G401 (cell line): ENCODE data around the gene RYK. TPM values are rescaled to one million over a fixed set of nuclear protein-coding genes. Genes with fewer than 3 reads are reported as not detected.
A peak's percentile ranks its signal among the peaks of the same experiment; 100 is the strongest.
"Not testable (repeated sequence)": the region's sequence is repeated elsewhere in the genome, so short reads cannot be mapped to it uniquely, and the experiment has no call there.

Source experiments
- DNase-seq: peaks from one replicate; pipeline ENCODE4 v3.0.0-alpha.2; 2015; ENCODE audit warnings: low spot score
- in situ Hi-C: cut with HindIII; loops from 2 replicates; pipeline ENCODE4 v1.10.0; 2016; ENCODE audit warnings: low sequenced_read_pairs, mixed read lengths
- total RNA-seq: library from RNA; depleted of rRNA; stranded (reverse); fragments of >200 nt; shearing (Covaris generic); gene quantifications from 2 replicates; pipeline ENCODE4 v1.2.3, GENCODE V29; 2014

The RYK gene
- total RNA-seq, 1 experiment from 2014 or later: 131 TPM

DNA sequence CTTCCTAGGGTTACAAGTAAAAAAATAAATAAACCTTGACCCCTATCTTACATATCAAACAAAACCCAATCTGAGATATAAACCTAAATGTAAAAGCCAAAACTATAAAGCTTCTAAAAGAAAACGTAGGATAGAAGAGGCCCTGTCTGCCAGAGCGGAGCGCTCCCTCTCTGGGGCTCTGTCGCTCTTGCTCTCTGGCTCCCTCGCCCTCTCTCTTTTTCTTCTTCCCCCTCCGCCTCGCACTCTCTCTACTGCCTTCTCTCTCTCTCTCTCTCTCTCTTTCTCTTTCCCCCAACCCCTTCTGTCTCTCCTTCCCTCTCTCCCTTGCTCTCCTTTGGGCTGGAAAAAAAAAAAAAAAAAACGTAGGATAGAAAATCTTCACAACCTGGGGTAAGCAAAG is 21.6 kb downstream of the RYK start:
- no peak for DNase-seq
- in situ Hi-C loops: no loop called here

DNA sequence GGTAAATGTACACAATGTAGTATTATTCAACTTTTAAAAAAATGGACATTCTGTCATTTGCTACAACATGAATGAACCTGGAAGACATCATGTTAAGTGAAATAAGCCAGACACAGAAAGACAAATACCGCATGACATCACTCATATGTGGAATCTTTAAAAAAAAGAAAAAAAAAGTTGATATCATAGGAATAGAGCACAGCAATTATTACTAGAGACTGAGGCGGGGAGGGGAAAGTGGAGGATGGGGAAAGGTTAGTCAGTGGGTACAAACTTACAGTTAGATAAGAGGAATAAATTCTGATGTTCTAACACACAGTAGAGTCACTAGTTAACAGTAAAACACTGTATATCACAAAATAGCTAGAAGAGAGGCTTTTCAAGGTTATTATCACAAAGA is 22.2 kb downstream of the RYK start:
- in situ Hi-C loops: no loop called here
- no peak for DNase-seq

DNA sequence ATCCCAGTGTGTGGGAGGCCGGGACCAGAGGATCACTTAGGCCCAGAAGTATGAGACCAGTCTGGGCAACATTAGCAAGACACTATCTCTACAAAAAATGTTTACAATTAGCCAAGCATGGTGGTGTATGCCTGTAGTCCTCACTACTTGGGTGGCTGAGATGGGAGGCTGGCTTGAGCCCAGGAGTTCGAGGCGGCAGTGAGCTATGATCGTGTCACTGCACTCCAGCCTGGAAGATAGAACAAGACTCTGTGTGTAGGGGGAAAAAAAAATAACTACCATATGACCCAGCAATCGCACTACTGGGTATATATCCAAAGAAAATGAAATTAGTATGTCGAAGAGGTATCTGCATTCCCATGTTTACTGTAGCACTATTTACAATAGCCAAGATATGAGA is 22.6 kb downstream of the RYK start:
- in situ Hi-C loops: no loop called here
- DNase-seq: no peak

DNA sequence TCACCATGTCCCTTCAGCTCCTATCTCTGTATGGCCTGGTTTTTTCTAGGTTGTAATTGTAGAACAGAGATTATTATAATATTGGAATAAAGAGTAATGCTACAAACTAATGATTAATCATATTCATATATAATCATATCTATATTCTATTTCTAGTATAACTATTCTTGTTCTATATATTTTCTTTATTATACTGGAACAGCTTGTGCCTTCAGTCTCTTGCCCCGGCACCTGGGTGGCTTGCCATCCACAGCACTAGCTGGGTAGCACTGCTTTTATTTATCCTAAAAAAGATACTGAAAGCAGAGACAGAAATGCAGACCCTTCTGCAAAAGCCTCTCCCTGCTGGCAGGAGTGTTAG is 25.9 kb downstream of the RYK start:
- in situ Hi-C loops, DNase-seq: not testable (repeated sequence)

DNA sequence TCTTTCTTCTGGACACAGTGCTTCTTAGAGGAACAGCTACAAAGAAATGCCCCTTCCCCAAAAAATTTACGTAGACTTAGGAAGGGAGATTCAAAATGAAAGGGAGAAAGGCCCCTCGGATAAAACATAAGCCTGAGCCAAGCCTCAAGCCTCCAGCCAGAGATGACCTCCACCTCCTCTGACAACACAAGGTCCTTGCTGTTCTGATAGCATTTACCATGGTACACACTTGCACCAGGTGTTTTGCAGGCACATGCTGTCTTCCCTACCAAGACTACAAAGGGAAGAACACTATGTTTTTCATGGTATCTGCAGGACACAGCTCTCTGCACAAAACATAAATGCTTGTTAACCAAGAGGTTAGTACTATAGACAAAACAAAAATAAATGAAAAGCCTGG is 27.8 kb downstream of the RYK start:
- in situ Hi-C loops: no loop called here
- no peak for DNase-seq

DNA sequence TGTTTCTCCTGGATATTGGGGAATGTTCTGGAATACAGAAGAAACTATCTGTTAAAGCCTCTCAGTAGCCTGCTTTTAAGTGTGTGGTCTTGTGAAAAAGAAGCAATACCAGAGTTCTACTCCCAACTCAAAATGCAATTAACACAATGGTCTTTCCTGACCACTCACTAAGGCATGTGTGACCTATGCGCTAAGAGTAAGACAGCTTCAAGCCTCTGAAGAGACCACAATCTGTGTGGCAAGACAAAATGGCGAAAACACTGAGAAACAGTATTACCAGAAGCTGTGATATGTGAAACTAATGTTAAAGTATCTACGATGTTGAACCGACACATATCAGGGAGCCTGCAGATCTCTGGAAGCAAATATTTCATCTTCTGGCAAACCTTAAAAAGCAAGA is 33.8 kb downstream of the RYK start:
- DNase-seq: no peak
- in situ Hi-C loops: no loop called here

DNA sequence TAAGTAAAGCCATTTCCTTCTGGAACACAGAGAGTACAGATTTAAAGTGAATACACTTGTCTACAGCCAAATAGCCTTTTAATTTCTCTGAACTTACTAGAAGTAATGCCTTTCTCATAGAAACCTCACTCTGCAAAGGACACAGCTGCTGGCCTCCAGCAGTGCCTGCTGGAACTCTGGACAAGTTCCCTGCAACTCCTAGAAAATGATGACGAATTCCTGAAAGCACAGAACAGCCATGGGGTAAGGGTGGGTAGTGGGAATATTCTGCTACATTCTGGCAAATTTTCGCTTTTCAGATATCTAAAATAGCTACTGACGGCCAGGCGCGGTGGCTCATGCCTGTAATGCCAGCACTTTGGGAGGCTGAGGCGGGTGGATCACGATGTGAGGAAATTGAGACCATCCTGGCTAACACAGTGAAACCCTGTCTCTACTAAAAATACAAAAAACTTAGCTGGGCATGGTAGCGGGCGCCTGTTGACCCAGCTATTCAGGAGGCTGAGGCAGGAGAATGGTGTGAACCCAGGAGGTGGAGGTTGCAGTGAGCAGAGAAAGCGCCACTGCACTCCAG is 34.4 kb downstream of the RYK start:
- DNase-seq: no peak

DNA sequence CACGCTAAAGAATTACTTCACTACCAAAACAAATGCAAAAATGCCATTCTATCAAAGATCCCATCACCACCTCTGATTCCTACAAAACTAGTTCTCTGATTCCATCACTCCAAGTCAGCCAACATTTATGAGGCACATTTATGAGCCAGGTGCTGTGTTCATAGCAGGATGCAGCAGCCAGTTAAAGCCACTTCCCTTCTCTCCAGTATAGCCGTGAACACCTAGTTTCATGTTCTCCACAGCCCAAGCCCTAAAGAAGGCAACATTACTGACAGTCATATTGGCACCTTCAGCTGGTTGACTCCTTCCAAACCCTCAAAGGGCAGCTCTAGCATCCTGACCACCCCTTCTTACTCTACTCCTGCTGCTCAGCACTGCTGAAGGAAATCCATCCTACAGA is 36.4 kb downstream of the RYK start:
- no peak for DNase-seq
- in situ Hi-C loops: no loop called here

More for the DNA sequence above, 34.4 kb downstream of the RYK start:
- in situ Hi-C loops: no loop called here

DNA sequence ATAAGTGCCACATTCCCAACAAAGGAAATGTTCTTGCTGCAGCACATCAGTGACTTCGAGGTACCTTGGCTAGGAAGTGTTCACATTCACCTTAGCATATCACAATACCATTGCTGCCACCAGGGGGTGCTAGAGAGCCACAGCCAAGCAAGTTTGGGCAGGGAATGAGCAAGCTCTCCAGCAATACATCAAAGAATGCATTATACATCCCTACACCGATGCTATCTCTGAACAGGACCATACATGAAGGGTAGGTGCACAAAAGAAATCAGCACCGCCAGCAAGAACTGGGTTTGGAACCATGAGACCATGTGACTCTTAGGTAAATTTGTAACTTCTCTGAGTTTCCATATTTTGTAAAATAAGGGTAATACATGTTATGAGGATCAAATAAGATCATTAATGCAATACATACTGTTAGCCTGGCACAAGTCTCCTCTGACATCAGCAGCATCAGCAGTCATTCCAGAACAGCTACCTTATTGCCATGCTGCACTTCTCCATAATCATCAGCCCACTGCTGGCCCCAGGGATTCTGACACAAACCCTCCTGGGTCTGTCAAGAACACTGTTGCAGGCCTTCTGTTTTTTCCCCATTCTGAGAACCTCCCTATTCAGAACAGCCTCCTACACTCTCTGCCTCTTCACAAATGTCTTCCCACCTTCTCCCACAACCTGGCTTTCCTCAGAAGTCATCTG is 37.5 kb downstream of the RYK start:
- in situ Hi-C loops: no loop called here
- peak; percentile 86 for DNase-seq

DNA sequence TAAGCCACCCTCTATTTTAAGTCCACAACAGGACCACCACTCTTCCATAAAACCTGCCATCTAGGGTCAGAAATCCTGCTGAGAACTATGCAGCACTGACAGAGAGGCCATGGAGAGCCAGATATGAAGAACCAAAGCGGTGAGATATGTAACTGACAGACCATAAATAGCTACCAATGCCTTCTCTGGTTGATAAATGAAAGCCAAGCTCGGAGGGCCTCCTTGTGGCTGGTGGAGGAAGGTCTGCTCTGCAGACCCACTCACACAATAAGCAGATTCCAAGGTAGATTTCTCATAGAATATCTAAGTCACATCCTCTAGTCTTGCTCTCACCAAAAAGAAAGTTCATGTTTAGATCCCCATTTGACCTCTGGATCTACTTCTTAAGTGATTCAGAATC is 38.9 kb downstream of the RYK start:
- in situ Hi-C loops: no loop called here
- peak; percentile 54 for DNase-seq

DNA sequence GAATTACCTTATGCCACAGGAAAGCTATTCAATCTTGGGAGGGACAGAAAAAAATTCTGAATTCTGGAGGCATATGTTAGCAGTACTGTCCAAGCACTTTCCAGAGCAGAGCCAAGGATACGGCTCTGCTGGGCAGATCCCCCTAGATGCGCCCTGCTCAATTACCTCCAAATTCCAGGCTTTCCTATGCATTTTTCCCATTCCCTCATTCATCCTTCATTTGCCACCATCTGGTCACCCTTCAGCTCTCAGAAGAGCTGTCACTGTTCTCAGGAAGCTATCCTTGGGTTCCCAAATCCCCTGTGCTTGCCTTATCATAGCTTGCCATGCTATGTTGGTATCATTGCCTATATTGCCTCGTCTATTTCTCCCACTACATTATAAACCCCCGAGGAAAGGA is 45.2 kb downstream of the RYK start:
- in situ Hi-C loops: no loop called here
- peak; percentile 80 for DNase-seq

DNA sequence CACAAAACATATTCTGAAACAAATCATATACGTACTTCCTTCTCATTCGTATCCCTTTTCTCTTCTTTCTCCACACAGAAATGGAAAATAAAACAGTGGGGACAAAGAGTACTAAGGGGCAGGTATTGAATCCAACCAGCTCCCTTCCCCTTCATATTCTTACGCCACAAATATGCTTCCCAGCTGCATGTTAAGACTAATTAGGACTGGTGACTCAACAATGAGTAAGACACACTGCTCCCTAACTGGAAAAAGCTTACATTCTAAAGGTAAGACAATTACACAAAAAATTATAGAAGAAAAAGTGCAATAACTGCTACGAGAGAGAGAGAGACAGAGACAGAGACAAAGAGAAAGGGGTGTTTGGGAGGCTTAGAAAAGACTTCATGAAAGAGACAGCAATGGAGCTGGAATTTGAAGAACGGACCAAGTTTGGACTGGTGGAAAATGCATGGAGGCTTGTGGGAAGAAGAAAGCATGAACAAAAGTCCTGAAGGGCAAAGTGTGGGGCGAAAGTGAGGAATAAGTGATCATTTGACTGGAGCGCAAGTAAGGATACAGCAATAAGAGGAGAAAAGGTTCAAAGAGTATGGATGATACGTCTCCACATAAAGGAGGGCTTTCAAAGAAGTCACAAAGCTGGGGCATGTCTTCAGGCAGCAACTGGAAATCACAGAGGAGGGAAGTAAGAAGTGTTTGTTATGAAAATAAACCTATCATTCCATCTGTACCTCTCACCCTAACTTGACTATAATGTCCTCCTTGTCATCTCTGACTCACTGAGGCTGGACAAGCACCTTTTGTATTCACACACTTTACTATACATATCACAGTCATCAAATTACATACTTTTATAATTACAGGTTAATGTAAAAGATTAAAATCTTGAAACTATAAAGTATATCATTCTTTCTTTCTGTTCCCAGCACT is 49.2 kb downstream of the RYK start:
- in situ Hi-C loops: no loop called here
- no peak for DNase-seq

DNA sequence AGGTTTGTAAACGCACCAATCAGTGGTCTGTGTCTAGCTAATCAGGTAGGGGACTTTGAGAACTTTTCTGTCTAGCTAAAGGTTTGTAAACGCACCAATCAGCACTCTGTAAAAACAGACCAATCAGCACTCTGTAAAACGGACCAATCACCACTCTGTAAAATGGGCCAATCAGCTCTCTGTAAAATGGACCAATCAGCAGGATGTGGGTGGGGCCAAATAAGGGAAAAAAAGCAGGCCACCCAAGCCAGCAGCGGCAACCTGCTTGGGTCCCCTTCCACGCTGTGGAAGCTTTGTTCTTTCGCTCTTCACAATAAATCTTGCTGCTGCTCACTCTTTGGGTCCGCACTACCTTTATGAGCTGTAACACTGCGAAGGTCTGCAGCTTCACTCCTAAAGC is 50.8 kb downstream of the RYK start:
- DNase-seq, in situ Hi-C loops: not testable (repeated sequence)

DNA sequence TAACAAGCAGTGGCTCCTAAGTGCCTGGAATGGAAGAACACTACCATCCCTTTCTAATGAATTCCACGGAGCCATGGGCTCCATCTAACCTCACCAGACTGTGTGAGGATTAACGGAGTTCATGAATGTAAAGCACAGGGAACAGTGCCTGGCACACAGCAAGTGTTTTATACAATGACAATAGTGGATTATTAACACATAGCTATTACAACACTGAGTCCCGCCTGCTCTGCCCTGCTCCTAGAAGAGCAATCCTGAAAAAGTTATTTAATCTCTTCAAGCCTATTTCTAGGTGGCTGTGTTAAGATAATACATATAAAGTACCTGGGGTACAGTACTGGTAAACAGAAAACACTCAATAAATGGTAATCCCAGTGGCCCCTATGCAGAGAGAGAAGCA is 51.4 kb downstream of the RYK start:
- in situ Hi-C loops: no loop called here
- DNase-seq: no peak

DNA sequence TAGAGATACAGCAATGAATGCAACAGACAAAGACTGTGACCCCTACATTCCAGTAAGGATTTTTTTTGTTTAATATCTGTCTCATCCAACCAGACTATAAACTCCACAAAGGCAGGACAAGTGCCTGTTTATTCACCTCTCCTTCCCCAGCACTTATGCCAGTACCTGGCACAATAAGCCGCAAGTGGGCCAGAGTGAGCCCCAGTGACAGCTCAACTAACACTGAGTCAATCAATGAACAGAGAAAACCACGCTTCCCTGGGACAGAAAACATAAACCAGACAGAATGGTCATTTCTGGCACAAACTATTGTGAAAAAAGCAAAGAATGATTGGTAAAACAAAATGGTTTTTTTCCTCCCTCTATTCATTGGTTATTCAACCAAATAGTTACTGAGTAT is 52.2 kb downstream of the RYK start:
- no peak for DNase-seq
- in situ Hi-C loops: no loop called here

DNA sequence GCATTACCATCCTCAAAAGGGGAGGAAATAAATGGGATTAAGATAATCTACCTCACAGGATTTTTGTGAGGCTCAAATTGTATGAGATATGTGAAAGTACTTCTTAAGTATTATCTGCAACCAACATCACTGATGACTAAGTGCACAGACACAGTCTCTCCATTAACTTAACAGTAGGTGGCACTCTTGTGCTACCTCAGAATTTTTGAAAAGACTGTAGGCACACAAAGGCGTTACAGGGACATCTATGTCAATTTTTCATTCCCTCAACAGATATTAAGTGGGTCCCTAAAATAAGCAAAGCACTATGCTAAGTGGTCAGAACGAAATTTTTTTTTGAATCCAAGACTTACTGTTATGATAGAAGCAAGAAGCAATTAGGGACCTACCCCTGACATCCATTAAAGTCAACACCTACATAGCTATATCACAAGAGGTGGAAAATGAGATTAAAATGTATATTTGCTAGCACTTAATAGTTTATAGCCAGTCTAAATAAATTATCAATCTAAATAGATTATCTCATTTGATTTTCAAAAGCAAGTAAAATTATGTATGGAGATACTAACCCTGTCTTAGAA is 52.9 kb downstream of the RYK start:
- in situ Hi-C loops: no loop called here
- DNase-seq: peak; percentile 70

DNA sequence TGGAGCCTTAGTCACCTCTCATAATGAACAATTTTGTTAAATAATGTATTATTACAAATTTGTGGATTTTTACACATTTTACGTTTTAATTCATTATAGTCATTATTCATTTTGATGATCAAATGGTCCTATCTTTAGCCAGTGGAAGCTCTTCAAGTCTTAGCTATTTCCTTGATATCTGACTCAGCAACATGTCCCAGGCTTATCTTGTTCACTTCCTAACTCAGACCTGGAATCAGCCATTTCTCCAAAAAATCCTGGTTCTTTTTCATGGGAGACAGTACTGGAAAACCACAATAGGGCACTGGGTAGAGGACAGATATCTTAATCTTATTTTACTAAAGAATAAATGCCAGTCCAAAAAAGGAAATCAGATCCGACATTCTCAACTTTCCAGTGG is 56.4 kb downstream of the RYK start:
- in situ Hi-C loops: no loop called here

DNA sequence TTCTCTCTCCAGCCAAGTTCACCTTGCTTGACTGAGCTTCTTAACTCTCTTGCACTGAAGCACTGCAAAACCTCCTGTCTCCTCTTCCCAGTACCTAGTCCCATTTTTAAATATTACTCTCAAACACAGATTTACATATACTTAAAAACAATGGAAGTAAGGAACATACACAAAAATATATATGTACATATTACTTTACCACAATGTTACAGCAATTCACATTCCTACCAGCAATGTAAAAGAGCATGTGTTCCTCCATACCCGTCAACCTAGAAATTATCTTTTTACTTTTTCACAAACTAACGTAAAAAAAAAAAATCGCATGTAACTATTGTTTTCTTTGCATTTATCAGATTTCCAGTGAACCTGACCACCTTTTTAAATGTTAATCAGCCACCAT is 60.4 kb downstream of the RYK start:
- in situ Hi-C loops: no loop called here
- DNase-seq: no peak

More for the DNA sequence above, 56.4 kb downstream of the RYK start:
- DNase-seq: no peak

DNA sequence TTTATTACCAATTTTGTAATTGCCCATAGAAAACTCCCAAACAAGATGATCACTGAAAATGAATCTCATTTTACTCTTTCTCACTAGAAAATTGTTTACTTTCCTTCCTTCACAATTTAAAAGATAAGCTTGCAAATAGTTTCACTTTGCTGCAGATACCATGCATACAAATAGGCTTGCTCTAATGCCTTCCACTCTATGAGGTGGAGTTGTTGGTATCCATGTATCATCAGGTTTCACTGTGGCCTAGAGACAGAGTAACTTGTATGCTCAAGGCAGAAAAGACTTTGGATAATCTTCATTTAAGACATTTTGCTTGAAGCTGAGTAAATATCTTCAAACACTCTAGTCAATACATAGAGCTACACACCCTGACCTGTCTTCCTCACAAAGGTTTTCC is 60.8 kb downstream of the RYK start:
- no peak for DNase-seq
- in situ Hi-C loops: no loop called here

DNA sequence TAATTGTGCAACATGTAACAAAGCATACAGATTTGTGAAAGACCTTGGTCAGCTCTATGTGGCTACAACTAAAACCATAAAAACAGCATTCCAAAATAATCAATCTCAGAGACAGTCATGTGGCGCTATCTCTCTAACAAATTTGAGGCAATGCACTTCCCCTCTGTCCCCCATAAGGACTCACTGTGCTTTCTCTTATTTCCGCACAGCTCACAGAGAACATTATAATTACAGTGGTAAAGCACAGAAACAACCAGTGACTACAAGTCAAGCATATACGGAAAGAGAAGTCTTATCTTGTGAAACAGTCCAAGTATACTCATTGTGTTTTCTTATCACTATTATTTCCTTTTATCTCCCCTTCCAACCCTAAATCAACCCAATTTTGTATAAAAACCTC is 64.3 kb downstream of the RYK start:
- DNase-seq: no peak
- in situ Hi-C loops: no loop called here
